ENCODE measurements around the gene LRRC37B. TPM values are rescaled to one million over a fixed set of nuclear protein-coding genes. Genes with fewer than 3 reads are reported as not detected.
"Not testable (repeated sequence)": the region's sequence is repeated elsewhere in the genome, so short reads cannot be mapped to it uniquely, and the experiment has no call there.

LRRC37B gene
- total RNA-seq, 1 experiment from 2014 or later: 8.8 TPM

GRCh38 chr17:31970416-31970815 is 36.8 kb upstream of the LRRC37B start:
- ATAC-seq; intact Hi-C loops (cut with micrococcal nuclease): not testable (repeated sequence)

DNA sequence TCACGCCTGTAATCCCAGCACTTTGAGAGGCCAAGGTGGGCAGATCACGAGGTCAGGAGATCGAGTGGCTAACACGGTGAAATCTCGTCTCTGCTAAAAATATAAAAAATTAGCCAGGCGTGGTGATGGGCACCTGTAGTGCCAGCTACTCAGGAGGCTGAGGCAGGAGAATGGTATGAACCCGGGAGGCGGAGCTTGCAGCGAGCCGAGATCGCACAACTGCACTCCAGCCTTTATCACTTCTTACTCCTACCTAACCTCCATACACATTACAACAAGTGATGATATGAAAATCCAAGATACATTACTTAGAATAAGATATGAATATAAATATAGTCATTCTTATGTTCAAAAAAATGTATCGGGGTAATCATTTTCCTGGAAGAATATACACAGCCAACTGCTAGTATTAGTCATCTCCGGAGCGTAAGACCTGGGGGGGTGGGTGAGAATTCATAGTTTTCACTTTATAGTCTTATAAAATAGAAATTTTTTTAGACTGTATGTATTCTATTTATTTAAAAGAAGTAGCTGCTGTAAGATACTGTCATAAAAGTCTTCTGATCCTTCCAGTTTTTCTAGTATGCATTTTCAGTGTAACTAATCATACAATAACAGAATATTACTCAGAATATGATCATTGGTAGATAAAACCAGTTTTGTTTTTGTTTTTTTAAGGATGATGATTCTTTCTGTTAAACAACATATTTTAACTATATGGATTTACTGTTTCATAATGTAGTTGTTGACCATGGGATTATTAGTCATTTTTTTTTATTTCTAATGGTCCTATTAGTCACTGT is 32.7 kb upstream of the LRRC37B start:
- POLR2A ChIA-PET; H4K20me1 ChIP-seq (ENCODE audit: insufficient read depth); BruUV-seq (replicated peaks); H3K4me2 ChIP-seq (ENCODE audit: low read length); H3K9me3 ChIP-seq (ENCODE audit: control insufficient read depth in 1 of 2, insufficient read depth in 1 of 2, low read depth in 1 of 2, low read length in 2 of 2); H3K9ac ChIP-seq (ENCODE audit: low read length); H2AFZ ChIP-seq (ENCODE audit: low read depth, low read length, poor library complexity, severe bottlenecking); RAD21 ChIA-PET (ENCODE audit: low non-redundant PET in 1 of 2, low total read pairs in 2 of 2, uncharacterized antibody in 2 of 2, unreplicated experiment in 2 of 2); CTCF ChIA-PET; H3K27me3 ChIP-seq (ENCODE audit: insufficient read depth, low read length); DNase-seq (ENCODE audit: low read depth, low spot score); H3K27ac ChIP-seq (ENCODE audit: low read depth, low read length); H3K9me2 ChIP-seq (ENCODE audit: insufficient read depth); H3K79me2 ChIP-seq (ENCODE audit: insufficient read depth, low read length); H3K4me1 ChIP-seq (ENCODE audit: control insufficient read depth in 1 of 2, insufficient read depth in 2 of 2, low read length in 2 of 2); ATAC-seq; H3K4me3 ChIP-seq (replicated peaks in 1 of 2; ENCODE audit: low read depth in 1 of 2, low read length in 2 of 2); intact Hi-C loops (cut with micrococcal nuclease): not testable (repeated sequence)
- H3K36me3 ChIP-seq (ENCODE audit: control insufficient read depth in 1 of 2, insufficient read depth in 2 of 2, low read length in 2 of 2): peaks cover 12 to 19% of the 10 kb centered on the region in 2 experiments

More at GRCh38 chr17:31970416-31970815, 36.8 kb upstream of the LRRC37B start:
- POLR2A ChIA-PET; BruUV-seq (replicated peaks); H2AFZ ChIP-seq (ENCODE audit: low read depth, low read length, poor library complexity, severe bottlenecking); H4K20me1 ChIP-seq (ENCODE audit: insufficient read depth); H3K4me1 ChIP-seq (ENCODE audit: control insufficient read depth in 1 of 2, insufficient read depth in 2 of 2, low read length in 2 of 2); H3K9me2 ChIP-seq (ENCODE audit: insufficient read depth); H3K27ac ChIP-seq (ENCODE audit: low read depth, low read length); H3K27me3 ChIP-seq (ENCODE audit: insufficient read depth, low read length); CTCF ChIA-PET; H3K9ac ChIP-seq (ENCODE audit: low read length); RAD21 ChIA-PET (ENCODE audit: low non-redundant PET in 1 of 2, low total read pairs in 2 of 2, uncharacterized antibody in 2 of 2, unreplicated experiment in 2 of 2); H3K4me3 ChIP-seq (replicated peaks in 1 of 2; ENCODE audit: low read depth in 1 of 2, low read length in 2 of 2); DNase-seq (ENCODE audit: low read depth, low spot score); H3K4me2 ChIP-seq (ENCODE audit: low read length); H3K9me3 ChIP-seq (ENCODE audit: control insufficient read depth in 1 of 2, insufficient read depth in 1 of 2, low read depth in 1 of 2, low read length in 2 of 2): not testable (repeated sequence)
- Histone ChIP-seq H3K79me2 (ENCODE audit: insufficient read depth, low read length) (peaks cover 20% of the 10 kb centered on the region), H3K36me3 (ENCODE audit: control insufficient read depth in 1 of 2, insufficient read depth in 2 of 2, low read length in 2 of 2) (peaks cover 4 to 19% of the 10 kb centered on the region in 2 experiments; a peak in 3 of 4 replicates)

GRCh38 chr17:31975391-31975790 is 31.8 kb upstream of the LRRC37B start:
- H3K4me3 ChIP-seq (replicated peaks in 1 of 2; ENCODE audit: low read depth in 1 of 2, low read length in 2 of 2); CTCF ChIA-PET; ATAC-seq; H2AFZ ChIP-seq (ENCODE audit: low read depth, low read length, poor library complexity, severe bottlenecking); H3K9me3 ChIP-seq (ENCODE audit: control insufficient read depth in 1 of 2, insufficient read depth in 1 of 2, low read depth in 1 of 2, low read length in 2 of 2); H3K4me2 ChIP-seq (ENCODE audit: low read length); H3K79me2 ChIP-seq (ENCODE audit: insufficient read depth, low read length); BruUV-seq (replicated peaks); DNase-seq (ENCODE audit: low read depth, low spot score); H4K20me1 ChIP-seq (ENCODE audit: insufficient read depth); H3K27ac ChIP-seq (ENCODE audit: low read depth, low read length); H3K9me2 ChIP-seq (ENCODE audit: insufficient read depth); H3K9ac ChIP-seq (ENCODE audit: low read length); POLR2A ChIA-PET; H3K27me3 ChIP-seq (ENCODE audit: insufficient read depth, low read length); H3K4me1 ChIP-seq (ENCODE audit: control insufficient read depth in 1 of 2, insufficient read depth in 2 of 2, low read length in 2 of 2); RAD21 ChIA-PET (ENCODE audit: low non-redundant PET in 1 of 2, low total read pairs in 2 of 2, uncharacterized antibody in 2 of 2, unreplicated experiment in 2 of 2); intact Hi-C loops (cut with micrococcal nuclease): not testable (repeated sequence)
- H3K36me3 ChIP-seq (ENCODE audit: control insufficient read depth in 1 of 2, insufficient read depth in 2 of 2, low read length in 2 of 2): peaks cover 13 to 21% of the 10 kb centered on the region in 2 experiments

DNA sequence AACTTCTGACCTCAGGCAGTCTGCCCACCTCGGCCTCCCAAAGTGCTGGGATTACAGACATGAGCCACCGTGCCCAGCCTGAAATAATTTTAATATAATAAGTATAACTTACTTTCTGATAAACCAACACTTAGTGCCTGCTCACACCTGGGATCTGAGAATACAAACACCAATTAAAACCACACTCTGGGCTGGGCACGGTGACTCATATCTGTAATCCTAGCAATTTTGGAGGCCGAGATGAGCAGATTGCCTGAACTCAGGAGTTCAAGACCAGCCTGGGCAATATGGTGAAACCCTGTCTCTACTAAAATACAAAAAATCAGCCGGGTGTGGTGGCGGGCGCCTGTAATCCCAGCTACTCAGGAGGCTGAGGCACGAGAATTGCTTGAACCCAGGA is 15.4 kb upstream of the LRRC37B start:
- CTCF ChIA-PET; intact Hi-C loops (cut with micrococcal nuclease); H3K4me3 ChIP-seq (replicated peaks in 1 of 2; ENCODE audit: low read depth in 1 of 2, low read length in 2 of 2); H2AFZ ChIP-seq (ENCODE audit: low read depth, low read length, poor library complexity, severe bottlenecking); ATAC-seq; RAD21 ChIA-PET (ENCODE audit: low non-redundant PET in 1 of 2, low total read pairs in 2 of 2, uncharacterized antibody in 2 of 2, unreplicated experiment in 2 of 2); H3K79me2 ChIP-seq (ENCODE audit: insufficient read depth, low read length); DNase-seq (ENCODE audit: low read depth, low spot score); H3K4me2 ChIP-seq (ENCODE audit: low read length); POLR2A ChIA-PET; H4K20me1 ChIP-seq (ENCODE audit: insufficient read depth); BruUV-seq (replicated peaks); H3K27me3 ChIP-seq (ENCODE audit: insufficient read depth, low read length); H3K4me1 ChIP-seq (ENCODE audit: control insufficient read depth in 1 of 2, insufficient read depth in 2 of 2, low read length in 2 of 2); H3K27ac ChIP-seq (ENCODE audit: low read depth, low read length); H3K9me3 ChIP-seq (ENCODE audit: control insufficient read depth in 1 of 2, insufficient read depth in 1 of 2, low read depth in 1 of 2, low read length in 2 of 2); H3K9ac ChIP-seq (ENCODE audit: low read length); H3K9me2 ChIP-seq (ENCODE audit: insufficient read depth): not testable (repeated sequence)
- H3K36me3 ChIP-seq (ENCODE audit: control insufficient read depth in 1 of 2, insufficient read depth in 2 of 2, low read length in 2 of 2): peaks cover 59 to 67% of the 10 kb centered on the region in 2 experiments

Data from HCT116 (cell line).